CD4-positive, alpha-beta T cell treated with Interleukin-12 subunit alpha and Interleukin-12 subunit beta, for 1 hour (primary cell): ENCODE results near the gene SYT1.
"Not testable (repeated sequence)": the region's sequence is repeated elsewhere in the genome, so short reads cannot be mapped to it uniquely, and the experiment has no call there.

ENCODE experiments used
- DNase-seq: peaks from one replicate; pipeline ENCODE4 v3.0.0-alpha.2; 2020

The SYT1 gene

GRCh38 chr12:79415321-79415720 is 550.7 kb downstream of the SYT1 start:
- DNase-seq = no peak

- no peak for DNase-seq
Measured at GRCh38 chr12:79415746-79416435, 551.3 kb downstream of the SYT1 start.

DNA sequence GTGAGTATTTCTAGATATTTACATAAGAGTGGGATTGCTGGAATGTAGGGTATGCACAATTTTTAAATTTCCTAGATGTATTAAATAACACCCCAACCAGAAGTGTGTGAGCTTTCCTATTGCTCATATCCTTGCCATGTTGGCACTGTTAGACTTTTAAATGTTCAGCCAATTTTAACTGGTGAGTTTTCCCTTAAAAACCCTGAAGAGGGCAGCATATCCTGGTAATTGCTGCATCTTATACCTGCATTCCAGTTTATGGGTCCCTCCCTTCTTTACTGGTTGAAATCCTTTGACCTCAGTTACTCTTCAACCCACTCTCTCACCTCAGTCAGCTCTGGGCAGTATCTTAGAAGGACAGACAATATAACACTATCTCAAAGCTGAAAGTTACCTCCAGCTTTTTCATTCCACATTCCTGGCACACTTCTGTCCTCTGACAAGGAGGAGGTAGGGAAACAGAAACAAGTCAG is 555.6 kb downstream of the SYT1 start:
- DNase-seq = no peak

DNA sequence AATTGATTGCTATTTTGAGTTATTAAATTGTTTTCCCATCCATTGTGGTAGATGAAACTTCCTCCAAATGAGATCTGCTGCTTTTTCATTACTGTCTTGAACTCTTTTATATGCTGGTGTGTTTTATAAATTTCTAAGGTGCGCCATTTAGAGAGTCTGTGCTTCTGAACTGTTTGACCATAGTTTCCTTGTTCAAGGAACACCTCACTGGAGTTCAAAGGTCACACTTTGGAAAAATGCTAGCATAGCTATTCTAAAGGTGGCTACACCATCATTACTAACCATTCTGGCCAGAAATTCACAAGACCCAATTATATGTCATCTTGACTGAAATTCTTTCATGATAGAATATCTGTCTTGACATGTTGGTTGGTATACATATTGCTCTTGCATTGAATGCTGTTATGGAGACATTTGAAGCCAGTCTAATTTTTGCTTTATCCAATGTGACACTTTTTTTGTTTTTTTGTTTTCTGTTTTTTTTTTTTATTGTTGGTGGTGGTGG is 556.7 kb downstream of the SYT1 start:
- no peak for DNase-seq

DNA sequence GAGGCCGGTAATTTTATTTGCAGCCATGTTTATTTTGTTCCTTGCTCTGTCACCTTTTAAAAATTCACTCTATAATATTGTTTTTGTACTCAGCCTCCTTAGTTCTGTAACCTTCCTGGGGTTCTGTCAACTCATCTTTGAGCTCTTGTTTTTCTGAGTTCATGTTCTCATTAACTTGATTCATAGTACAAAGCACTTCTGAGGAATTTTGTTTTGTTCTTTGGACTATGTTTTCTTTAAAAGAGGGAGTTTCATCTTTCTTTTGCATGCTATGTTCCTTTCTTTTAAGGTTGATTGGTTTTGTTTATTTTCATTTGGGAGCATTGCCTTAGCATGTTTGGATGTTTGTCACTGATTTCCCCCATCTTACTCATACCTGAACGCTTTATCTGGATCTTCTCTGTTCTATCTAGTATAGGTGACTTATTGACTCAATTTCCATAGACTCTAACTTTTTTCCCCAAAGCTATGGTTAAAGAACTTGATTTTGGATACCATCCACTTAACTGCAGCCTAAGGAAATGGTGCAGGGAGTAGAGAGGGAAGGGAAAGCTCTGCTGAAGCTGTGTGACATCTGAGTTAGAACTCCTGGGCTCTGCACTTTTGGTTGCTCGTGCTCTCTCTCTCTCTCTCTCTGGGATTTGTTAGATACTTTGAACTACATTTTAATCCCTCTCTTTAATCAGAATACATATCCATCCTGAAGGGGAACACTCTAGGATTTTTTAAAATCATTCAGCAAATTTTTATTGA is 557.7 kb downstream of the SYT1 start:
- DNase-seq = no peak

- DNase-seq = no peak
Measured at GRCh38 chr12:79423560-79423959, 559.0 kb downstream of the SYT1 start.

DNA sequence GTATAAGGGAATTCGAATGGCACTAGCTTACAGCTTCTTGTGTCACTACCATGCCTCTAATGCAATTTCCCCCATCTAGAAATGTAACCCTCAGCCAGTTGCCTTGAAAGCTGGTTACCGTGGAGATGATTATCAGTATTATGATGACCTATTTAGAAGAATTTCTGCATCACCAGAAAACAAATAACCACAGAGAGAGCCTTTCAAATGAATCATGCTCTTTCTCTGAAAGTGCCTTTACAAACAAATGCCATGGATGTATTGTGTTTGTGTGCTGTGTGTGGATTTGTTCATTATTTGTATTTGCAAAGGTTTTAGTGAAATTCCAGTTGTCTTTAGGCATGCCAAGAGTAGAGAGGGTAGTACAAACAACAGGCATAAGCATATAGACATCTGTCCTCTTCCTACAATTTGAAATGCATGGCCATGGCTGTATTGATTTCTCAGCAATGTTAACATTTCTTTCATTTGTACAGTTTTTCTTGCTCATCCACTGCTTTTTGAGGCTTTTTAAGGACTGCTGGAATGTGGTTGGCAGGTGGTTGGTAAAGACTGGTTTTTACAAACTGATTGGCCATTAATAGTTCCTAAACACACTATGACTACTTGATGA is 559.6 kb downstream of the SYT1 start:
- no peak for DNase-seq

DNA sequence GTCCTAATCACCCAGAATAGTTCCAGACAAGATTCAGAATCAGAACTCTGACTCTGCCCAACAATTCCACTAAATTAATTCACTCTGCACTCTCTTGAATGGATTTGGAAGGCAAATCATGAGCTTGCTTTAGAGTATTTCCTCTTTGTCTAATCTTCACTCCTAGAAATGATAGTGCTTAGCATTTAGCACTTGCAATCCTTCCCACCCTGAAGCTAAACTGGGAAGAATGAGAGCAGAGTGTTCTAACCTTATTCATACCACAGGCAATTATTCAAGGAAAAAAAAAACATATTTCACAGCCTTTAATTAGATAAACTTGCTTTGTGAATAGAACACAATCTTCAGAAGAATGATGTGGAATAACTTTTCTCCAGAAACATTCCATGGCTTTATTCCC is 561.5 kb downstream of the SYT1 start:
- DNase-seq = no peak

DNA sequence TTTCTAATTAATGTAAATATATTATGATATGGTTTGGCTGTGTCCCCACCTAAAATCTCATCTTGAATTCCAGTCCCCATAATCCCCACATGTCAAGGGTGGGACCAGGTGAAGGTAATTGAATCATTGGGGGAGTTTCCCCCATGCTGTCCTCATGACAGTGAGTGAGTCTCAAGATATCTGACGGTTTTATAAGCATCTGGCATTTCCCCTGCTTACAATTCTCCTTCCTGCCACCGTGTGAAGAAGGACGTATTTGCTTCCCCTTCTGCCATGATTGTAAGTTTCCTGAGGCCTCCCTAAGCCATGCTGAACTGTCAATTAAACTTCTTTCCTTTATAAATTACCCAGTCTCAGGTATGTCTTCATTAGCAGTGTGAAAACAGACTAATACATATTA is 562.2 kb downstream of the SYT1 start:
- DNase-seq = not testable (repeated sequence)

DNA sequence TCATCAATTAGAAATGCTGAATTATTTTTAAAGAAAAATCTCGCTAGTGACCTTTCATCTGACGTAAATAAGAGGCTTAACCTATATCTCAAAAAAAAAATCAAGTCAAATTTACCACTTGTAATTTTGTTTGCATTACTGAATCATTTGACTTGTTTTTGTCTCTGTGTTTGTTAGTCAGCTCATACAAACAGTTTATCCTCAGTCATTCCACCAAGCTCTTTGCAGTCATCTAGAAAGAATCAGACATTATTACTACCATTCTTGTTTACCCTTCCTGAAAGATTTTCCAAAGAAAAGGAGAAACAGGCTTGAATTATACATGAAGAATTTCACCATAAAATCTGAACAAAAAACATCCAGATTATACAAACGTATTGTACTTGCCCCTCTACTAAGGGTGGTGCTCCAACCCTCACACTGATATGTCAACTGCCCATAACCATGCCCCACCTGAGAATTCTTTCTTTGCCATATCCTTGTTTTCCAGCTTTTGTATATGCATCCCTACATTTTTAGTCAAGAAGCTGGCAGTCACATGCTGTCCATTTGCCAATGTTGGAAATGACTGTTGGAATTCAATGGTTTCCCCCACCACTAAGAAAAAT is 569.0 kb downstream of the SYT1 start:
- no peak for DNase-seq

DNA sequence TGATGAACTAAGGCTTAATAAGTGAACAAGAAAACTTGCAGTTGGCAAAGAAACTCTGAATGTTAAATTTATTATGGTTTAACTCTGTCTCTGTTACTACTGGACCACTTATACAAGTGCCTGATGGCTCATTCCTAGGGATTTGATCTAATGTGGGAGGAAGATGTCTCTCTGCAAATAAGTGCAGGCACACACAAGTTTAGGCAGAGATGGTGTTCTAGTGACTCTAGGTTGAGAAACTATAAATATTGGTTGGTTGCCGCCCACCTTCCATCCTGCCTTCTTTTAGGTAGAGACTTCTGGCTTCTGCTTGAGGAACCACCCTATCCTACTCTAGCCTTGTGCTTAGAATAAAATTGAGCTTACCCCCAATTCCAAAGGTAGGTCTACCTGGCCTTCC is 570.0 kb downstream of the SYT1 start:
- DNase-seq = no peak

GRCh38 chr12:79435742-79436141 is 571.2 kb downstream of the SYT1 start:
- DNase-seq = no peak

- DNase-seq = no peak
Measured at GRCh38 chr12:79438480-79439174, 574.1 kb downstream of the SYT1 start.

DNA sequence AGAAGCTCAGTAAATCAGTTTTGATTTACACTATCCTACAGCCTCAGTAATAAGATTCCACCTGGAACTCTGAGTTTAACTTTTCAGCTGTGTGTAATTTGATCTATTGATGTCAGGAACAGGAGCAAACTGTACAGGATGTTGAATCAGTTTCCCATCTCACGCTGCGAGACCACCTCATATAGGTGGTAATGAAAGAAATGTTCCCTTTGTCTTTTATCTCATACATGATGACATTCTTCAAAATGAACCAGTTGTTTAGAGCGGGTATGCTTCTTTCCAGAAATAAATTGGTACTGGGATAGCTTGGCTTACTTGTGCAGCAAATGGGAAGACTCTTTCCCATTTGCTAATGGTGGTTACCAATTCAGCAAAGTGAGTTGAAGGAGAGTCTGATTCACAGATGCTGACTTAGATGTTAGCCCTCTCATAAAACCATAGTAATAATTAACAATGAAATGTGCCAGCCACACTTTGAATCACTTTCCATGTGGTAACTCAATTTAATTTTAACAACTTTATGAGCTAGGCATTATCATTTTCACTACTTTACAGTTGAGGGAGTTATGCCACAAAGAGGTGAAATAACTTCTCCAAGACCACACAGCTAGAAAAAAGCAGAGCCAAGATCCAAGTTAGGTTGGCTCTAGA is 574.7 kb downstream of the SYT1 start:
- DNase-seq = no peak

GRCh38 chr12:79441534-79441933 is 577.0 kb downstream of the SYT1 start:
- no peak for DNase-seq

DNA sequence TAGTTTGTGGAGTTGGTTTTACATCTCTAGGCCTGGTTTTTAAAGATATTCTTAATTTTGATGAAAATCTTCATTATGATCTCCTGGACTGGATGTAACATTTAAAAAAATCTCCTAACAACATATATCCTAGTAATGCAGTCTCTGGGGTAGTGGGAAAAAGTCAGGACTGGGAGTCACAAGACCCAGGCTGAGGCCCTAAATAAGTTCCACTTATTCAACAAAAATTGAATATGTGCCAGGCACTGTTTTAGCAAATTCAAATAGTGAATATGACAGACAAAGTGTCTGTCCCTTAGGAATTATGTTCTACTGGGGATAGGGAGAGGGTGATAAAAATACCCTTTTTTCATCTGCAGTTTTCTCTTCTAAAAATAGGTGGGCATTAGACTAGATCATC is 577.8 kb downstream of the SYT1 start:
- no peak for DNase-seq

DNA sequence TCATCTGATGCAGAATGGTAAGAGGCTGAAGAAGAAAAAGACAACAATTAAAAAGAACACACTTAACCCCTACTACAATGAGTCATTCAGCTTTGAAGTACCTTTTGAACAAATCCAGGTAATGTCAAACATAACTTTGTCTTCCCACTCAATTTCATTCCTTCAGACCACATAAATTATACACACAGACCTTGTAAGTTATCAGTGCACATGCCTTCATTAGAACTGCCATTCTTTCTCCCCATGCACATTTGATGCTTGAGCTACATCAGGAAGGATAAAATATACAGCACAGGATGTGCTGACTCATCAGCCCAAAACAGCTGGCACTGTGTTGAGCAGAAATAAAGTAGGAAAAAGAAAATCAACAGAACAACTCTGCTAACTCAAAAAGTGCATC is 579.5 kb downstream of the SYT1 start:
- DNase-seq = no peak

DNA sequence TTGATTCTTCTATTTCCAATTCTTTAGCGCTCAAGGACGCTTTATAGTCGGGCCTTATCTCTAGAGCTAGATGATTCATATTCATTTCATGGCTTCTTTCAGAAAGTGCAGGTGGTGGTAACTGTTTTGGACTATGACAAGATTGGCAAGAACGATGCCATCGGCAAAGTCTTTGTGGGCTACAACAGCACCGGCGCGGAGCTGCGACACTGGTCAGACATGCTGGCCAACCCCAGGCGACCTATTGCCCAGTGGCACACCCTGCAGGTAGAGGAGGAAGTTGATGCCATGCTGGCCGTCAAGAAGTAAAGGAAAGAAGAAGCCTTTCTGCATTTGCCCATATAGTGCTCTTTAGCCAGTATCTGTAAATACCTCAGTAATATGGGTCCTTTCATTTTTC is 584.2 kb downstream of the SYT1 start:
- no peak for DNase-seq

DNA sequence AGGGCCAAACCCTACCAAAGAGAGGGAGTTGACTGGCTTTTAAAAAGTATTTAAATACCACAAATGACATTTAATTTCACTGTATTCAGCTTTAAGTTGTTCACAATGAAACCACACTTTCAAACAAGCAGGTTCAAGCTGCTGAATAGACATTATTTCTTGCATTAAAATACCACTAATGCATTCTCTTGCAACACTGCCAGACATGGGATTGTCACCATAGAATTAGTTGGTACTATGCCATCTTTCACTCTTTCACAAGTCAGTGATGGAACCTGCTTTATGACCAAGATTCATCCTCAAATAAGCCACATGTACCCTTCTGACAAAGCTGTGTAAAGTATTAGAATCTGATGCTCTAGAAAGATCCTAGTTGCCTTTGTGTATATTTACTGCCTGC is 586.8 kb downstream of the SYT1 start:
- no peak for DNase-seq

- no peak for DNase-seq
Measured at GRCh38 chr12:79451978-79452377, 587.4 kb downstream of the SYT1 start.

GRCh38 chr12:79452906-79453305 is 588.3 kb downstream of the SYT1 start:
- no peak for DNase-seq

GRCh38 chr12:79453820-79454219 is 589.2 kb downstream of the SYT1 start:
- no peak for DNase-seq
